Measurements from ENCODE around the gene TNFSF13. TPM values are rescaled to one million over a fixed set of nuclear protein-coding genes. Genes with fewer than 3 reads are reported as not detected.

The TNFSF13 gene
- total RNA-seq, 2 donors from 2014 or later, result 1.5 to 1.9 TPM

DNA sequence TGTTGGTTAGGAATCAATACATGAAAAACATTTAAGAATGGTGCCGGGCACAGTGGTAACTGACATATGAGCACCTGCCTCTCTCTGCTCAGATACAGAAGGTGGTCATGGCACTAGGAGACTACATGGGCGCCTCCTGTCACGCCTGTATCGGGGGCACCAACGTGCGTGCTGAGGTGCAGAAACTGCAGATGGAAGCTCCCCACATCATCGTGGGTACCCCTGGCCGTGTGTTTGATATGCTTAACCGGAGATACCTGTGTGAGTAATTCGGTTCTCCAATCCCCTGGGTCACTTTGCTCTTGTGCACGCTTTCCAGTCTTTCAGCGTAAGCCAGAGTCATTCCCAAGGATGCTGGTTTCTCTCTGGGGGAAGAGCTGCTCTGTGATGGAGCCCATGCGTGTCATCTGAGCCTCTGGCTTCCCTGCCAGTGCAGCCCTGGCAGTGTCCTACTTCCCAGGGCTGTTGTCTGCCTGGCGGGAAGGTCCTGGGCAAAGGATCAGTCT, 17.9 kb downstream of the TNFSF13 start:
- ATAC-seq (replicated peaks), result no peak
- Mint-ChIP-seq H3K9me3 (no peaks in the 10 kb centered on the region), H3K27me3 (no peaks in the 10 kb centered on the region)

DNA sequence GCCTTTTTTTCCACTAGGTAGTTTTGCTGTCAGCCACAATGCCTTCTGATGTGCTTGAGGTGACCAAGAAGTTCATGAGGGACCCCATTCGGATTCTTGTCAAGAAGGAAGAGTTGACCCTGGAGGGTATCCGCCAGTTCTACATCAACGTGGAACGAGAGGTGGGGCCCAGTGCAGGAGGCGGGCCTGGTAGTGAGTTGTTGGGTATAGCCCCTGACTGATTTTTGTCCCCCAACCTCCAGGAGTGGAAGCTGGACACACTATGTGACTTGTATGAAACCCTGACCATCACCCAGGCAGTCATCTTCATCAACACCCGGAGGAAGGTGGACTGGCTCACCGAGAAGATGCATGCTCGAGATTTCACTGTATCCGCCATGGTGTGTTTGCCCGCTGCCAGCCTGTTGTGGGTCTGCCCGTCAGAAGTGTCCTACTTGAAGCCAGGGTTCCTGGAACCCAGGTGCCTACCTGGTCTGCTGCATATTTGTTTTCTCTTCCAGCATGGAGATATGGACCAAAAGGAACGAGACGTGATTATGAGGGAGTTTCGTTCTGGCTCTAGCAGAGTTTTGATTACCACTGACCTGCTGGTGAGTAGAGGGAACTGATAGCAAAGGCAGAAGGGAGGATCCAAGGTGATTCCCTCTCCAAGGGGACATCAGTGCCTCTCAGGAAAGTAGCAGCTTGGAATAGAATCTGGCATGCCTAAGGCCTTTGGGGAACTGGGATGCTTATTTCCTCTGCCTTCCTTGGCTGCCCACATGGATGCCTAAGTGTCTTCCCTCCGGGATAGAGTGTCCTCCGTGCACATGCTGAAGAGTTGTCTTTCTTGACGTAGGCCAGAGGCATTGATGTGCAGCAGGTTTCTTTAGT, 19.0 kb downstream of the TNFSF13 start:
- peak overlapping the region; percentile 96 for H3K4me3 Mint-ChIP-seq

More for the DNA sequence above, 17.9 kb downstream of the TNFSF13 start:
- peak overlapping the region; percentile 96 for H3K4me3 Mint-ChIP-seq
- H3K36me3 Mint-ChIP-seq (ENCODE audit: low read depth), result peaks cover 100% of the 10 kb centered on the region
- H3K4me1 Mint-ChIP-seq, result peaks cover 47% of the 10 kb centered on the region
- peak overlapping the region; percentile 24 for H3K27ac Mint-ChIP-seq

DNA sequence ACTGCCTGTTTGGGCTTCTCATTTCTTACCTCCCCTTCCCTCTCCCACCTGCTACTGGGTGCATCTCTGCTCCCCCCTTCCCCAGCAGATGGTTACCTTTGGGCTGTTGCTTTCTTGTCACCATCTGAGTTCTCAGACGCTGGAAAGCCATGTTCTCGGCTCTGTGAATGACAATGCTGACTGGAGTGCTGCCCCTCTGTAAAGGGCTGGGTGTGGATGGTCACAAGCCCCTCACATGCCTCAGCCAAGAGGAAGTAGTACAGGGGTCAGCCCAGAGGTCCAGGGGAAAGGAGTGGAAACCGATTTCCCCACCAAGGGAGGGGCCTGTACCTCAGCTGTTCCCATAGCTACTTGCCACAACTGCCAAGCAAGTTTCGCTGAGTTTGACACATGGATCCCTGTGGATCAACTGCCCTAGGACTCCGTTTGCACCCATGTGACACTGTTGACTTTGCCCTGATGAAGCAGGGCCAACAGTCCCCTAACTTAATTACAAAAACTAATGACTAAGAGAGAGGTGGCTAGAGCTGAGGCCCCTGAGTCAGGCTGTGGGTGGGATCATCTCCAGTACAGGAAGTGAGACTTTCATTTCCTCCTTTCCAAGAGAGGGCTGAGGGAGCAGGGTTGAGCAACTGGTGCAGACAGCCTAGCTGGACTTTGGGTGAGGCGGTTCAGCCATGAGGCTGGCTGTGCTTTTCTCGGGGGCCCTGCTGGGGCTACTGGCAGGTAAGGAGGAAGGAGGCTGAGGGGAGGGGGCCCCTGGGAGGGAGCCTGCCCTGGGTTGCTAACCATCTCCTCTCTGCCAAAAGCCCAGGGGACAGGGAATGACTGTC, 20.7 kb downstream of the TNFSF13 start, which contains the start of gene CD68:
CD68 (plus strand) TSS at position 638 of the 833 bp plus-strand sequence; CDS start at position 678, 40 bp downstream.
- Mint-ChIP-seq H3K9me3 (no peaks in the 10 kb centered on the region), H3K27ac (peak within 1 kb of the TSS; percentile 95), H3K4me3 (peak within 1 kb of the TSS; percentile 96), H3K36me3 (ENCODE audit: low read depth) (peaks cover 88% of the 10 kb centered on the region), H3K27me3 (no peaks in the 10 kb centered on the region), H3K4me1 (peaks cover 47% of the 10 kb centered on the region)
- peak; percentile 79 for ATAC-seq (replicated peaks)

More for the DNA sequence above, 19.0 kb downstream of the TNFSF13 start:
- Mint-ChIP-seq H3K27ac (peak overlapping the region; percentile 62), H3K4me1 (peaks cover 47% of the 10 kb centered on the region), H3K36me3 (ENCODE audit: low read depth) (peaks cover 92% of the 10 kb centered on the region), H3K9me3 (no peaks in the 10 kb centered on the region), H3K27me3 (no peaks in the 10 kb centered on the region)
- ATAC-seq (replicated peaks), result no peak

DNA sequence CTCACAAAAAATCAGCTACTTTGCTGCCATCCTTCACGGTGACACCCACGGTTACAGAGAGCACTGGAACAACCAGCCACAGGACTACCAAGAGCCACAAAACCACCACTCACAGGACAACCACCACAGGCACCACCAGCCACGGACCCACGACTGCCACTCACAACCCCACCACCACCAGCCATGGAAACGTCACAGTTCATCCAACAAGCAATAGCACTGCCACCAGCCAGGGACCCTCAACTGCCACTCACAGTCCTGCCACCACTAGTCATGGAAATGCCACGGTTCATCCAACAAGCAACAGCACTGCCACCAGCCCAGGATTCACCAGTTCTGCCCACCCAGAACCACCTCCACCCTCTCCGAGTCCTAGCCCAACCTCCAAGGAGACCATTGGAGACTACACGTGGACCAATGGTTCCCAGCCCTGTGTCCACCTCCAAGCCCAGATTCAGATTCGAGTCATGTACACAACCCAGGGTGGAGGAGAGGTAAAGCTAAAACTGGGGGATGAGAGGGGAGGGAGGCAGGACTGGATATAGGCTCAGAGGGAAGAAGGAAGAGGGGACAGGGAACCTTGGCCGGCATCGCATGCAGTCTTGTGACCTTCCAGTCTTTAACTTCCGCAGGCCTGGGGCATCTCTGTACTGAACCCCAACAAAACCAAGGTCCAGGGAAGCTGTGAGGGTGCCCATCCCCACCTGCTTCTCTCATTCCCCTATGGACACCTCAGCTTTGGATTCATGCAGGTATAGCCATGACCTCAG, 21.5 kb downstream of the TNFSF13 start:
- Mint-ChIP-seq H3K36me3 (ENCODE audit: low read depth) (peaks cover 88% of the 10 kb centered on the region), H3K27me3 (no peaks in the 10 kb centered on the region), H3K4me3 (peak overlapping the region; percentile 96), H3K27ac (peak overlapping the region; percentile 95), H3K4me1 (peaks cover 44% of the 10 kb centered on the region), H3K9me3 (no peaks in the 10 kb centered on the region)
- ATAC-seq (replicated peaks), result peak; percentile 3

DNA sequence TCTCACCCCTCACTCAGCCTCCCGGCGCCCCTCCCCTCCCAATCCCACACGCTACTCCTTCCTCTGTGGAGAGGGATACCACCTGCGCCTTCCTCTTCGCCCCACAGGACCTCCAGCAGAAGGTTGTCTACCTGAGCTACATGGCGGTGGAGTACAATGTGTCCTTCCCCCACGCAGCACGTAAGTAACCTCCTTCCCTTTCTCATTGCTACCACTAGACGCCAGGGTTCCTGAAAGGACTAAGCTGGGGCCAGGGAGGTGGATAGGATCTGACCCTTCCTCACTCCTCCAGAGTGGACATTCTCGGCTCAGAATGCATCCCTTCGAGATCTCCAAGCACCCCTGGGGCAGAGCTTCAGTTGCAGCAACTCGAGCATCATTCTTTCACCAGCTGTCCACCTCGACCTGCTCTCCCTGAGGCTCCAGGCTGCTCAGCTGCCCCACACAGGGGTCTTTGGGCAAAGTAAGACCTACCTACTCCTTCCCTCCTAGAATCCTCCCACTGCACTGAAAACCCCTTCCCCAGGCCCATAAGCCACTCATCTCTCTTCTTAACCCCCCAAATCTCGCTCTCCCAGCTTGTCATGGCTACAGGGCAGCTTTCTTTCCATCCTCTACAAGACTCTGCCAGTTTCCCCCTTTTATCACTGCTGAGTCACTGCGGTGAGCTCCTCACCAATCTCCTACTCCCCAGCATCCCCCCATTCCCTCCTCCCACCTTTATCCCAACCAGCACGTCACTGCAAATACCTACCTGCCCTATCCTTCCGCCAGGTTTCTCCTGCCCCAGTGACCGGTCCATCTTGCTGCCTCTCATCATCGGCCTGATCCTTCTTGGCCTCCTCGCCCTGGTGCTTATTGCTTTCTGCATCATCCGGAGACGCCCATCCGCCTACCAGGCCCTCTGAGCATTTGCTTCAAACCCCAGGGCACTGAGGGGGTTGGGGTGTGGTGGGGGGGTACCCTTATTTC, 22.3 kb downstream of the TNFSF13 start:
- H3K36me3 Mint-ChIP-seq (ENCODE audit: low read depth), result peaks cover 86% of the 10 kb centered on the region

DNA sequence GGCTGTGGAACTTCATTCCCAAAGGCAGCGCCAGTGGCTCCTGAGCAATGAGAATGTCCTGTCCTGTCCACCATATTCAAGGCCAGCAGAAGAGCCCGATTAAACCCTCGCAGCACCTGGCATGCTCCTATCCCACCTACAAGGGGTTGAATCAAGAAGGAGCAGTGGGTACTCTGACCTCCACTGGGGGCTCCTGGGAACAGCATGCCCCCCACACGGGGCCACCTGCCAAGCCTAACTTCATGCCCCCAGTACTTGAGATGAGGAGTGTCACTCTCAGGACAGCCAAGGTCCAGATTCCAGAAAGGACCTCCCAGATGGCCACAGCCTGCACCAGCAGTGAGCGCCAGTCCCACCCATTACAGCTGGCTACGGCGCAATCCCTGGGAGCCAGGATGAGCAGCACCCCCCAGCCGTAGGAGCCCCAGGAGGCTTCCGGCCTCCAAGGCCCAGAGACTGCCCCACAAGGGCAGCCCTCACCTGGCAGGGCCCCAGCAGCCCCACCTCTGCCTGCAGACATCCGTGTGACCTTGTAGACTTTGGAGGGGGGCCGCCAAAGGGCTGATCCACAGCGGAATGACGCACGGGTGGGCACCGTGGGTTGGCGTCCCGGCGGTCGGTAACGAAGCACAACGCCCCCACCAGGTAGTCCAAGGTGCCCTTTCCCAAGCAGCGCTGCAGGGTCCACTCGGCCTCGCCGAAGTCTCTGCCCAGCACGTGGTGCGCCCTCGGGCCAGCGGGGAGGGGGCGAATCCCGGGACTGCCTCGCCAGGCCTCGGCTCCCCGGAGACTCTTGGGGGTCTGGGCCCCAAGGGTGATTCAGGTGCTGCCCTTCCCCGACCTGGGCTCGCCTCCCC, 24.1 kb downstream of the TNFSF13 start:
- H3K27me3 Mint-ChIP-seq, result no peaks in the 10 kb centered on the region
- peak overlapping the region; percentile 96 for H3K4me3 Mint-ChIP-seq
- H3K36me3 Mint-ChIP-seq (ENCODE audit: low read depth), result peaks cover 78% of the 10 kb centered on the region
- H3K4me1 Mint-ChIP-seq, result peaks cover 39% of the 10 kb centered on the region
- H3K27ac Mint-ChIP-seq, result peak overlapping the region; percentile 94
- no peak for ATAC-seq (replicated peaks)
- H3K9me3 Mint-ChIP-seq, result no peaks in the 10 kb centered on the region

More for the DNA sequence above, 22.3 kb downstream of the TNFSF13 start:
- no peak for ATAC-seq (replicated peaks)
- H3K4me3 Mint-ChIP-seq, result peak overlapping the region; percentile 96
- no peaks in the 10 kb centered on the region for H3K27me3 Mint-ChIP-seq
- H3K27ac Mint-ChIP-seq, result peak overlapping the region; percentile 95
- peaks cover 48% of the 10 kb centered on the region for H3K4me1 Mint-ChIP-seq
- no peaks in the 10 kb centered on the region for H3K9me3 Mint-ChIP-seq

DNA sequence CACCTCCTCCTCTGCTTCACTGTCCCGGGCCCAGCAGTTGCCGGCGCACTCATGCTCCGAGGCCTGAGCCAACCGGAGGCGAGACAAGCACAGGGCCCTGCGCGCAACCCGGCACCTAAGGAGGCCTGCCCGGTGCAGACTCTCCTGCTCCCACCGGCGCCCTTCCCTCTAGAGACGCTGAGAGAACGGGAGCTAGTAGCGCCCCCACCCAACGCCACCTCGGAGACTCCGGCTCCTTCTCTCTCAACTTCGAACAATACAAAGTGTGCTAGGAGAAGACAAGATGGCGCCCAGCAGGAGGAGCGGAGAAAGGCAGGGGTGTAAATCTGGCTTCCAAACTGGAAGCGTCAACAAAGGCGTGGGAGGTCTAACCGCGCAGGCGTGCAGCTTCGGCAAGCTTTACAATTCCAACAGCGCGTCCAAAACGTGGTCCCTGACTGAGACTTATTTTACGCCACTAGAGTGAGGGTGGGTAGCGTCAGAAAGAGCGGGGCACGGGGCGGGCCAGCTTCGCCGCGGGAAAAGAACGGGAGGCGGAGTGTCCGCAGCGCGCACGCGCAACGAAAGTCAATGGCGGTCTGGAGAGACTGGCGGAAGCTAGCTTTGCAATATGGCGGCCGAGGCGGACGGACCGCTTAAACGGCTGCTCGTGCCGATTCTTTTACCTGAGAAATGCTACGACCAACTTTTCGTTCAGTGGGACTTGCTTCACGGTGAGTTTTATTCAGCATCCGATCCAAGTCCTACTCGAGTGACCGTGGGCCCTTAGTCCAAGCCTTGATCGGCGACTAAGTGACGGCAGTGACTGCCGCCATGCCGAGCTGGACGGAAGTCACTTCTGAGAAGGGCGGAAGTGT, 24.9 kb downstream of the TNFSF13 start, which contains the start of gene MPDU1:
MPDU1 (plus strand) TSS at position 600 of the 857 bp plus-strand sequence; CDS start at position 611, 11 bp downstream.
- Mint-ChIP-seq H3K4me3 (peak within 1 kb of the TSS; percentile 96), H3K4me1 (peaks cover 33% of the 10 kb centered on the region), H3K27me3 (no peaks in the 10 kb centered on the region), H3K9me3 (no peaks in the 10 kb centered on the region), H3K27ac (peak within 1 kb of the TSS; percentile 94), H3K36me3 (ENCODE audit: low read depth) (peaks cover 77% of the 10 kb centered on the region)
- peak; percentile 78 for ATAC-seq (replicated peaks)

DNA sequence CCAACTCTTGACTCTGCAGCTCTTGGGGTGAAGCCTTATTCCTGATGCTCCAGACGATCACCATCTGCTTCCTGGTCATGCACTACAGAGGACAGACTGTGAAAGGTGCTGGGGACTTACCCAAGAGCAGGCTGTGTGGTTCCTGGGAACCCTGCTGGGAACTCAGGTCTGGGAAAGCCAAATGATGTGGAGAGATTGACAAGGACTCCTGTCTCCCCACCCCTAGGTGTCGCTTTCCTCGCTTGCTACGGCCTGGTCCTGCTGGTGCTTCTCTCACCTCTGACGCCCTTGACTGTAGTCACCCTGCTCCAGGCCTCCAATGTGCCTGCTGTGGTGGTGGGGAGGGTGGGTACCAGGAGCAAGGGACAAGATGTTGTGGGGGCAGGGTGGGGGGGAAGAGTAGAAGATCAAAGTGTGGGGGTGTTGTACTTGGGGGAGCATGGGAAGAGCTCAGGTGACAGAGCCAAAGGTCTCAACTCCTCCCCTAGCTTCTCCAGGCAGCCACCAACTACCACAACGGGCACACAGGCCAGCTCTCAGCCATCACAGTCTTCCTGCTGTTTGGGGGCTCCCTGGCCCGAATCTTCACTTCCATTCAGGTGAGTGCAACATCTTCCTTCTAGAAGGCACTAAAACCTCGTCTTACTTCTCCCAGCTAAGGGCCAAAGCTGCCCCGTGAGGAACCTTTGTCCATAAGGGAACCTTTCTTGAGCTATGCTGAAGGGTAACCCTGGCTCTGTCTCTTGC, 28.3 kb downstream of the TNFSF13 start:
- Mint-ChIP-seq H3K4me1 (peaks cover 8% of the 10 kb centered on the region), H3K27ac (peak overlapping the region; percentile 43)

DNA sequence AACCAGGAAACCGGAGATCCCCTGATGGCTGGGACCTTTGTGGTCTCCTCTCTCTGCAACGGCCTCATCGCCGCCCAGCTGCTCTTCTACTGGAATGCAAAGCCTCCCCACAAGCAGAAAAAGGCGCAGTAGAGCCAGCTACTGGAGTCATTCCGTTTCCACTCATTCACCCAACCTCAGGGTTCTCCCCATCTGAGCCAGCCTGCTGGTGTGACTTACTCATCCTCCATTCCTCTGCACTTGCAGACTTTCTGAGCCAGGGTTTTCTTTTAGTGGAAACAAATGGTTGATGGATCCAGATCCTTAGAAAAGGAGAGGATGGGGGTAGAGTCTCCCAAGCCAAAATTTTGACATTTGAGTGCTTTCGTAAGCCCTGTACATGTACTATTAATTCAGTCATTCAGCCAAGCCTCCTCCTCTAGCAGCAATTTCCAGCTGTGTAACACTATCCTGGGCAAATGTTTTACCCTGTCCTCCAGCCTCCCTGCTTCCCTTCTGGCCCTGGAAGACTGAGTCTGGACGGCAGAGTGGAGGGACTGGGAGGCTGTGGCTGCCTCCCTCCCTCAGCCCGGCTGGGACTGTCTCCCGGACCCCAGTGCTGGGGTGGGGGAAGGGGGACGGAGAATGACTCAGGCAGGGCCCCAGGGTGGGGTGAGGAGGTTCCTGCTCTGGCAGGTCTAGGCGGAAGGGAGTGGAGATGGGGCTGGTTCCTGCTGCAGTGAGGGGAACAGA, 29.0 kb downstream of the TNFSF13 start:
- Mint-ChIP-seq H3K36me3 (ENCODE audit: low read depth) (peaks cover 68% of the 10 kb centered on the region), H3K27me3 (no peaks in the 10 kb centered on the region), H3K4me3 (no peak overlapping the region), H3K4me1 (peaks cover 8% of the 10 kb centered on the region), H3K9me3 (no peaks in the 10 kb centered on the region), H3K27ac (peak overlapping the region; percentile 43)
- no peak for ATAC-seq (replicated peaks)

More for the DNA sequence above, 28.3 kb downstream of the TNFSF13 start:
- Mint-ChIP-seq H3K9me3 (no peaks in the 10 kb centered on the region), H3K36me3 (ENCODE audit: low read depth) (peaks cover 61% of the 10 kb centered on the region), H3K27me3 (no peaks in the 10 kb centered on the region), H3K4me3 (no peak overlapping the region)
- ATAC-seq (replicated peaks), result no peak

DNA sequence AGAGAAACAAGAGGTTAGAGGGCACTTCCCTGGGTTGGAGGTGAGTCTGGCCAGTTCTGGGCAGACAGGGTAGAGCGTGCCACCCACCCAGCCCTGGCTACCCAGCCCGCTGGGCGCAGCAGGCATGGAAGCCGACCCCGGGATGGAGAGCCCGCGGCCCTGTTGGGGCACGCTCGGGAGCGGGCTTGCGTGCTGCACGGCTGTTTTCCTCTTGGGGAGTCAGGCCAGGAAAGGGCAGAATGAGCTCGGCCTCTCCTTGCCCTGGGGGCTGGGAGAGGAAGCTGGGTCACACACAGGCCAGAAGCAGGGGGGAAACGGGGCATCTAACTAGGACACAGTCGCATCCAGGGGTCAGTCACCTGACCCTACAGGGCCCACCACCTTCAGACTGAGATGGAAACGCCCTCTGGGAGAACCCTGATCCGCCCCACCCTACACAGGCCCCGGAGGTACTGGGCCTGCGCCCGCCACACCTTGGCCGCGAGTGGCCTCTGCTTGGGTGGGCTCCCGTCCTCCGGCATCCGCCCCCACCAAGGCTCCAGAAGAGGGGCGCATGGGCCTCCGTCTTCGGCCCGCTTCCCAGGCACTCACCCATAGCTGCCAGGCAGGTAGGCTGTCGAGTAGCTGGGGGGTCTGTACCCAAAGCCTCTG, 30.1 kb downstream of the TNFSF13 start:
- Mint-ChIP-seq H3K27me3 (no peaks in the 10 kb centered on the region), H3K4me3 (no peak overlapping the region), H3K27ac (no peak overlapping the region), H3K4me1 (peaks cover 8% of the 10 kb centered on the region), H3K36me3 (ENCODE audit: low read depth) (peaks cover 72% of the 10 kb centered on the region), H3K9me3 (no peaks in the 10 kb centered on the region)
- ATAC-seq (replicated peaks), result no peak
